ENCODE measurements around the gene TTC39B.

Gene TTC39B

DNA sequence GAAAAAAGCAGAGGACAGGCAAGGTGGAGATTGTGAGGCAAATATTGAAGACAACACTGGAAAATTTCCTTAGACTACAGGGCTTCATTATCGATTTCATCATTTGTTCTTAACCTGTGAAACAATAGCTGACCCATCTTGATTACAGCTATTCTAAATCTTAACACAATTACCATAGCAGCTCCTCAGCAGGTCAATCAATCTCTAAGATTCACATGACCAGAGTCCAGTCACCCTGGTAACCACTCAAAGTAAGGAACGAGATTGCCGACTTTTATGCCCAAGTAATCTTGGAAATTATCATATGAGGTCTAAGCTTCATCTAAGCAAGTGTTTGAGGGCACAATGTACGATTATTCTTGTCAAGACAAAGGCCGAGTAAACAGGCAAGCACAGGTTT lies 93.8 kb downstream of the TTC39B start:
- in situ Hi-C loops (cut with HindIII; ENCODE audit: low sequenced_read_pairs) = loop anchor here (5.0 kb wide), 1 partner anchor 209 kb away; the partner anchor contains the start of gene SNAPC3

DNA sequence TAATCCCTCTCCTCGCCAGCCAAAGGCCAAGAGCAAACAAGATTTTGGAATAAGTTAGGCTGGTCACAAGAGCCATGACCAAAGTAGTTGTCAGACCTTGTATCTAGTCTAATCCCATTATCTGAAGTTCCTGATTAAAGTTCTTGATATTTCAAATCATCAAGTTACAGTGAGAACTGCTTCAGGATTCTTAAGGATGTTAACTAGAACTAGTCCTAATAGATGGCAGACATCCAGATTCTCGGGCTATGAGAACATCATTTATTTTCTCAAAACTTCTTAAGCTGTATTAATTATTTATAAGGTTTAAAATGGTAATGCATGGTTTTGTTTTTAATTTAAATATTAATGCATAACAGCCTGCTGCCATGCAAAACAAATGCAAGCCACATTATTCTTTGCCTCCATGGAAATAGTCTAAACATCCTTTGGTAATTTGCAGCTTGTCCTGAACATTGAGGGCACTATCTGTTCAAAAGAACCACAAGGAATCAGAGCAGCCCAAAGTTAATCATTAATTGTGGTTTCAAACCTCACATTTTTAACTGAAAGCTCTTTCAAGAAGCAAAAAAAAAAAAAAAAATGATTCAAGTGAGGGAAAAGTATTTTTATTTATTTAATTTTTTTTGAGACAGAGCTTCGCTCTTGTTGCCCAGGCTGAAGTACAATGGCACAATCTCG lies 95.1 kb downstream of the TTC39B start:
- H3K4me3 ChIP-seq (ENCODE audit: low read depth, low read length) = no peak overlapping the region
- in situ Hi-C loops (cut with HindIII; ENCODE audit: low sequenced_read_pairs) = loop anchor here (5.0 kb wide), 1 partner anchor 210 kb away; the partner anchor contains the start of gene SNAPC3
- TF ChIP-seq, protein P1, sequence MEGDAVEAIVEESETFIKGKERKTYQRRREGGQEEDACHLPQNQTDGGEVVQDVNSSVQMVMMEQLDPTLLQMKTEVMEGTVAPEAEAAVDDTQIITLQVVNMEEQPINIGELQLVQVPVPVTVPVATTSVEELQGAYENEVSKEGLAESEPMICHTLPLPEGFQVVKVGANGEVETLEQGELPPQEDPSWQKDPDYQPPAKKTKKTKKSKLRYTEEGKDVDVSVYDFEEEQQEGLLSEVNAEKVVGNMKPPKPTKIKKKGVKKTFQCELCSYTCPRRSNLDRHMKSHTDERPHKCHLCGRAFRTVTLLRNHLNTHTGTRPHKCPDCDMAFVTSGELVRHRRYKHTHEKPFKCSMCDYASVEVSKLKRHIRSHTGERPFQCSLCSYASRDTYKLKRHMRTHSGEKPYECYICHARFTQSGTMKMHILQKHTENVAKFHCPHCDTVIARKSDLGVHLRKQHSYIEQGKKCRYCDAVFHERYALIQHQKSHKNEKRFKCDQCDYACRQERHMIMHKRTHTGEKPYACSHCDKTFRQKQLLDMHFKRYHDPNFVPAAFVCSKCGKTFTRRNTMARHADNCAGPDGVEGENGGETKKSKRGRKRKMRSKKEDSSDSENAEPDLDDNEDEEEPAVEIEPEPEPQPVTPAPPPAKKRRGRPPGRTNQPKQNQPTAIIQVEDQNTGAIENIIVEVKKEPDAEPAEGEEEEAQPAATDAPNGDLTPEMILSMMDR (IDR thresholded peaks at IDR 0.05; ENCODE audit: low read depth, low read length, missing control alignments) = no peak
- peak; percentile 77 for DNase-seq (ENCODE audit: low read depth)

More for the DNA sequence above, 93.8 kb downstream of the TTC39B start:
- no peak overlapping the region for H3K4me3 ChIP-seq (ENCODE audit: low read depth, low read length)
- TF ChIP-seq, protein P1 (IDR thresholded peaks at IDR 0.05; ENCODE audit: low read depth, low read length, missing control alignments) = no peak
- DNase-seq (ENCODE audit: low read depth) = no peak

DNA sequence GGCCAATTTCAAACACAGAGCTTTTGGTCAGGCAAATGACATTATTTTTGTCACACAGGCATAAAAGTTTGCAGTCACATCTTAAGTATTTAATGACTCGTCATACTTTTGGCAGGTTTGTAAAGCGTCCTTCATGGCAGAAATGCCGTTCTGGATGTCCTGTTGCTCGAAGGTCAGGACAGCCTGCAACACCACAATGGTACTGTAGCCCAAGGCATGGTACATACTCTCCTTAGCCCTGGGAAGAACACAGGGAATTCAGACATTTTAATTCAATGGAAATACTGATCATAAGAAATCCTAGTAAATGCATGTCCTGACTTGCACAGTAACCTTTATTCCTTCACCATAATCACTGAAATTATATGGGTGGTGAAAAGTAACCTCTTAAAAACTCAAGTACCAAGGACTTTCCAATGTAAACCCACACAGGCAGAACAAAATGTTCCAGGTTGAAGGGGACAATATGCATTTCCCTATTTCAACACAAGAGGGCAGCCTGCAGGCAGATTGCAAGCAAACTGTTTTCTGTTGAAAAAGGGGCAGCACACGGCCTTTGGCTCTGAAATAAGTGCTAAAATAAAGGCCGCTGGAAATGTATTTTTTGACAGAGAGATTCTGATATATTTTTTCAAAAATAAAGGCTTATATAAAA lies 95.7 kb downstream of the TTC39B start:
- TF ChIP-seq, protein P1 (IDR thresholded peaks at IDR 0.05; ENCODE audit: low read depth, low read length, missing control alignments) = peak; percentile 92
- in situ Hi-C loops (cut with HindIII; ENCODE audit: low sequenced_read_pairs) = loop anchor here (5.0 kb wide), 1 partner anchor 211 kb away; the partner anchor contains the start of gene SNAPC3
- DNase-seq (ENCODE audit: low read depth) = peak; percentile 74
- H3K4me3 ChIP-seq (ENCODE audit: low read depth, low read length) = no peak overlapping the region

DNA sequence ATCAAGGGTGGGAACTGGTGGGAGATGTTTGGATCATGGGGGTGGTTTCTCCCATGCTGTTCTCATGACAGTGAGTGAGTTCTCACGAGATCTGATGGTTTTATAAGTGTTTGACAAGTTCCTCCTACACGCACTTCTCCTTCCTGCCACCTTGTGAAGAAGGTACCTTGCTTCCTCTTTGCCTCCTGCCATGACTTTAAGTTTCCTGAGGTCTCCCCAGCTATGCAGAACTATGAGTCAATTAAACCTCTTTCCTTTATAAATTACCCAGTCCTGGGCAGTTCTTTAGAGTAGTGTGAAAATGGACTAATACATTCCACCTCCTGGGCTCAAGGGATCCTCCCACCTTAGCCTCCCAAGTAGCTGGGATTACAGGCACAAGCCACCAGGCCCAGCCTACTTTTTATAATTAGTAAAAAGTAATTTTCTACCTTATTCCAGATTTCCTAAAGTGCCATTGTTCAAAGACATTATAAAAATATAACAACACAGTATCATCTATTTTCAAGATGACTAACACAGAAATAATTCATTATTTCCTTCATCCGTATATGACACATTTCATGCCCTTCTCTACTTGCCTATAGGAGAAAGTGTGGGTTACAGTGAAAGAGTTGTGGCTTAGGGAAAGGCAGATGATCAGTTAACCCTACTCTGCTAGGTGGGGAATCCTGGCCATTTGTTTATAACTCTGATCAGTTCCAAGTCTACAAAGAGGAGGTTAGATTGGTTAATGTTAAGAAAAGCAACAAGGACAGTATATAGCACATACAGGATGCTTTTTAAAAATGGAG lies 99.9 kb downstream of the TTC39B start:
- no peak overlapping the region for H3K4me3 ChIP-seq (ENCODE audit: low read depth, low read length)
- in situ Hi-C loops (cut with HindIII; ENCODE audit: low sequenced_read_pairs) = no loop called here
- no peak for DNase-seq (ENCODE audit: low read depth)
- TF ChIP-seq, protein P1 (IDR thresholded peaks at IDR 0.05; ENCODE audit: low read depth, low read length, missing control alignments) = no peak

DNA sequence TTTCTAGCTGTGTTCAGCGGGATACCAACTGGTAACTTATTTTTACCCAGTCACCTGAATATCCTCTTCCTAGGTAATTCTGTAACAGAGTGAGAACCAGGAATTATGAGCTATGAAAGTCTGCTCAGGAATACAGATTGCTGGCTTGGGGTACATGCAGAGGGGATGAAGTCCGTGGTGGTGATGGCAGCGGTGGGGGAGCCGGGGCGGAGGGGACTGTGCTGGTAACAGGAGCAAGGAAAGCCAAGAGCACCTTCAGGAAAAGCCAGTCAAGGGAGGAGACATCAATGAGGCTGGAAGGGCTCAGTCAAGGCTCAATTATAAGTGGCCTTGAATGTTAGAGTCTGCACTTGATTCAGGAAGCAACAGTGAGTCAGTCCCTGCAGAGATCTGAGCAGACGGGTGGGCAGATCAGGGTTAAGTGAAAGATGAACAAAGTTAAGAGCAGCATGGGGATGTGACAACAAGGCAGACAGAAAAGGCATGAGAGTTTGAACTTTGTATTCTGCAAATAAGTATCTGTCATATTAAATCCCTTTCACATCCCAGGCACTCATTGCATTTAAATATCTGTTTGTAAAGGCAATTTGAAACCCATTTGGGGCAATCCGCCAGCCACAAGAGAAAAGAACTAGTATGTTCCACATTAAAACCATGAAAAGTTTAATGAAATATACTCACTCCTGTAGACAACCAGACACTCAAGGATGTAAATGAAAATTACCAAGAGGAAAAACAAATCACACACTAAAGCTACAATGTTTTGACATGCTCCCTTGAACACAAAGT lies 101.2 kb downstream of the TTC39B start:
- TF ChIP-seq, protein P1 (IDR thresholded peaks at IDR 0.05; ENCODE audit: low read depth, low read length, missing control alignments) = no peak
- peak; percentile 16 for DNase-seq (ENCODE audit: low read depth)
- in situ Hi-C loops (cut with HindIII; ENCODE audit: low sequenced_read_pairs) = no loop called here
- H3K4me3 ChIP-seq (ENCODE audit: low read depth, low read length) = no peak overlapping the region

DNA sequence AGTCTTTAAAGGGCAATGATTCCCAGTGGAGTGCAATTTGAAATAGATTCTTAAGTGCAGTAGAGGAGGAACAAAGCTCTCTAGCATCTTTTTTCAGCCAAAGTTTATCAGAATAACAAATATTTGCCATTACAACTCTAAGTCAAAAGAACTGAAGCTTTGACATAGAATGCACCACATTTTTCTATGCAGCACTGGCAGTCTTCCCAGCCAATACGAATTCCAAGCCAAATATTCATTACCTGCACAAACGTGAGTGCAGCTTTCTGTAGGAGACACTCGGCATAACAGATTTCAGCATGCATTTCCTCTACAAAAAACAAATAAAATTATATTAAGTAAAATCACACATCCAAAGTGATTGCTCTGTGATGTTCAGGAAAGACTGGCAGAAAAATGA lies 103.4 kb downstream of the TTC39B start:
- no peak overlapping the region for H3K4me3 ChIP-seq (ENCODE audit: low read depth, low read length)
- TF ChIP-seq, protein P1 (IDR thresholded peaks at IDR 0.05; ENCODE audit: low read depth, low read length, missing control alignments) = no peak
- in situ Hi-C loops (cut with HindIII; ENCODE audit: low sequenced_read_pairs) = no loop called here
- DNase-seq (ENCODE audit: low read depth) = no peak
